Mesodermal cell (in vitro differentiated cells): ENCODE results near the gene FAM204A.

Experiments
- H3K27ac ChIP-seq: 2 replicates; pipeline ENCODE4 v1.7.0; 2013; ENCODE audit warnings: mild to moderate bottlenecking, low read depth, low read length, moderate library complexity; ENCODE audit not compliant: severe bottlenecking
- H3K36me3 ChIP-seq: 2 replicates; pipeline ENCODE4 v1.7.1; 2013; ENCODE audit warnings: mild to moderate bottlenecking, low read length, moderate library complexity; ENCODE audit not compliant: control insufficient read depth, insufficient read depth
- H3K4me1 ChIP-seq: one replicate; pipeline ENCODE4 v1.7.1; 2013; ENCODE audit warnings: mild to moderate bottlenecking, low read length; ENCODE audit not compliant: insufficient read depth, control insufficient read depth, poor library complexity, severe bottlenecking
- H3K4me3 ChIP-seq: 2 replicates; pipeline ENCODE4 v1.7.0; 2013; ENCODE audit warnings: low read length, control low read depth, mild to moderate bottlenecking; ENCODE audit not compliant: insufficient read depth, poor library complexity, severe bottlenecking; ENCODE audit errors: extremely low read depth
- H3K9me3 ChIP-seq: 2 replicates; pipeline ENCODE4 v1.7.1; 2013; ENCODE audit warnings: mild to moderate bottlenecking, low read length, moderate library complexity; ENCODE audit not compliant: control insufficient read depth
- WGBS, 2 experiments: methylation state at CpG; one replicate each; pipeline ENCODE4 v1.1.5; 2013; ENCODE audit warnings: missing lambda C conversion rate in 2 of 2; ENCODE audit not compliant: insufficient coverage in 2 of 2; 5-methylcytosine and 5-hydroxymethylcytosine counted together

Gene FAM204A

GRCh38 chr10:118332948-118333710 lies 9.0 kb downstream of the FAM204A start:
- no peak overlapping the region for H3K4me3 ChIP-seq
- H3K4me1 ChIP-seq: no peaks in the 10 kb centered on the region
- H3K9me3 ChIP-seq: no peaks in the 10 kb centered on the region
- H3K36me3 ChIP-seq: peaks cover 64% of the 10 kb centered on the region
- WGBS, 2 experiments: 92 to 100% methylated on average over 1 to 2 of the region's 4 CpGs
- H3K27ac ChIP-seq: no peak overlapping the region

DNA sequence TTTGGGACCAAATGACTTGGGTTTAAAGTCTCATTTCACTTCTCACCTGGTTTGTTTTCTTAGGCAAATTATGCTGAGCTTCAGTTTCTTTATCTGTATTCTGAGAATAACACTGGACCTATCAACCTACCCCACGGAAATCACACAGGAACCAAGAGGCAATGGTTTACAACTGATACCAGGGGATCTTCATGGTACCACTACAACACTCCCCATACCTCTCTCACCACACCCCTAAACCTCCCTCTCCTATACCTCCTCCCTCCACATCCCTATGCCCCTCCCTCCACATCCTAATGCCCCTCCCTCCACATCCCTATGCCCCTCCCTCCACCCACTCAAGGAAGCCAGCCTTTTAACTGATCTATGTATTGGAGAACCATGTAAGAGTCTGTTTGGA lies 9.9 kb downstream of the FAM204A start:
- peaks cover 68% of the 10 kb centered on the region for H3K36me3 ChIP-seq

GRCh38 chr10:118330295-118331076 lies 11.6 kb downstream of the FAM204A start:
- Histone ChIP-seq H3K4me3 (no peak overlapping the region), H3K9me3 (no peaks in the 10 kb centered on the region), H3K36me3 (peaks cover 75% of the 10 kb centered on the region), H3K4me1 (no peaks in the 10 kb centered on the region), H3K27ac (no peak overlapping the region)
- WGBS, 2 experiments: 100% methylated on average over 1 of the region's 2 CpGs

More for the DNA sequence above, 9.9 kb downstream of the FAM204A start:
- H3K27ac ChIP-seq: no peak overlapping the region
- no peaks in the 10 kb centered on the region for H3K4me1 ChIP-seq
- H3K9me3 ChIP-seq: no peaks in the 10 kb centered on the region
- WGBS, 2 experiments: 100% methylated on average over 1 of the region's 1 CpG; no CpG with 5 or more reads in 1 of the 2 experiments
- no peak overlapping the region for H3K4me3 ChIP-seq

DNA sequence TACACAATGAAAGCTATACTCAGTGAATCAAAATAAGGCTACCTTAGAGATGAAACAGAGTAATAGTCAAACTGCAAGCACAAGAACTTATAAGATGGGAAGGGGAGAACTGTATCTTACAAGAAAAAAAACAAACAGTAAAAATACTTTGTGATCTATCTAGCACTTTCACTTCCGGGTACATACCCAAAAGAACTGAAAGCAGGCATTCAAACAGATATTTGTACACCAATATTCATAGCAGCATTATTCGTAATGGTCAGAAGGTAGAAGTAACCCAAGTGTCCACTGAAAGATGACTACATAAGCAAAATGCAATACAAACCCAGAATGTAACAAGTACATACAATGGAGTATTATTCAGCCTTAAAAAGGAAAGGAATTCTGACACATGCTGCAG lies 18.0 kb downstream of the FAM204A start:
- Histone ChIP-seq H3K36me3 (peaks cover 55% of the 10 kb centered on the region), H3K9me3 (no peaks in the 10 kb centered on the region), H3K4me1 (no peaks in the 10 kb centered on the region), H3K4me3 (no peak overlapping the region), H3K27ac (no peak overlapping the region)
- WGBS, 2 experiments: 83% methylated on average over 1 of the region's 2 CpGs; no CpG with 5 or more reads in 1 of the 2 experiments

- WGBS, 2 experiments: 73 to 100% methylated on average over 2 to 3 of the region's 6 CpGs
- no peak overlapping the region for H3K4me3 ChIP-seq
- no peak overlapping the region for H3K27ac ChIP-seq
- H3K4me1 ChIP-seq: no peaks in the 10 kb centered on the region
- H3K9me3 ChIP-seq: no peaks in the 10 kb centered on the region
- peaks cover 45% of the 10 kb centered on the region for H3K36me3 ChIP-seq
These were observed 20.2 kb downstream of the FAM204A start for GRCh38 chr10:118321724-118322575.

- Histone ChIP-seq H3K36me3 (peaks cover 21% of the 10 kb centered on the region), H3K27ac (no peak overlapping the region), H3K4me1 (no peaks in the 10 kb centered on the region), H3K4me3 (no peak overlapping the region), H3K9me3 (no peaks in the 10 kb centered on the region)
- WGBS, 2 experiments: 88 to 93% methylated on average over 3 of the region's 6 CpGs
These were observed 26.5 kb downstream of the FAM204A start for GRCh38 chr10:118315629-118316028.

DNA sequence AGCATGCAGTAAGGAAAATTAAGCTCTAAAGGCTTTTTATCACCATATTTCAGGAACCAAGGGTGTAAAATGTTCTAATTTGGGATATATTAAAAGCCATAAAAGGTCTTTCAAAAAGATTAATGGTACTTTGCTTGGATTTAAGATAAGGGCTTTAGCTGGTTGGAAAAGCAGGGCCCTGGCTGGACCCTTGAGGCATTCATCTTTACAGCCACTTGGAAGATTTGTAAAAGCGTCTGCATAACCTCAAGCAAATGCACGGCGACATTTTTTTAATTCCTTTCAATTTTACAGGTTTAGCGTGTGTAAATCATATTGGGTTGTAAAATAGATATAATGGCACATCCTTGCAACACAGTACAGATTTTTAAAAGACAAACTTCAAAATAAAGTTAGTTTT lies 27.2 kb downstream of the FAM204A start:
- H3K36me3 ChIP-seq: peaks cover 25% of the 10 kb centered on the region
- H3K4me1 ChIP-seq: no peaks in the 10 kb centered on the region
- WGBS, 2 experiments: no CpG with 5 or more reads among the region's 4 CpGs
- H3K9me3 ChIP-seq: no peaks in the 10 kb centered on the region
- H3K4me3 ChIP-seq: no peak overlapping the region
- no peak overlapping the region for H3K27ac ChIP-seq

DNA sequence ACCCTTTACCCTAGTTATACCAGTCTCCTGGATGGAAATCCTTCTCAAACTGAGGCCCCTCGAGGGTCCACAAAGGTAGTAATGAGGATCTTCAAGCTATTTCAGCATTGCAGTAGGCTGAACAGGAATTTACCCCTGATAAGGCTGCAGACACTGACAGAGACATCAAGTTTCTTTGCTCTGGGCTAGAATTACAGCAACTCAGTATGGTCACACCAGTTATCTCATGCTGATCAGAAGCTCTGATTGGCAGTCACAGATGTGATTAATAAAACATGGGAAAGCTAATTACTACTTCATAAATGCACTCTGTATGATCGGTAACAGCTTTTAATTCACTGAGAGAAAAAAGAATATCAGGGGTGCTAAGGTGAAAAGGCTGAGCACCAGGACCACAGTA lies 30.6 kb downstream of the FAM204A start:
- Histone ChIP-seq H3K4me1 (no peaks in the 10 kb centered on the region), H3K36me3 (peaks cover 30% of the 10 kb centered on the region), H3K4me3 (no peak overlapping the region), H3K9me3 (no peaks in the 10 kb centered on the region), H3K27ac (no peak overlapping the region)
- 57 to 85% methylated on average over 1 of the region's 2 CpGs for WGBS, 2 experiments

DNA sequence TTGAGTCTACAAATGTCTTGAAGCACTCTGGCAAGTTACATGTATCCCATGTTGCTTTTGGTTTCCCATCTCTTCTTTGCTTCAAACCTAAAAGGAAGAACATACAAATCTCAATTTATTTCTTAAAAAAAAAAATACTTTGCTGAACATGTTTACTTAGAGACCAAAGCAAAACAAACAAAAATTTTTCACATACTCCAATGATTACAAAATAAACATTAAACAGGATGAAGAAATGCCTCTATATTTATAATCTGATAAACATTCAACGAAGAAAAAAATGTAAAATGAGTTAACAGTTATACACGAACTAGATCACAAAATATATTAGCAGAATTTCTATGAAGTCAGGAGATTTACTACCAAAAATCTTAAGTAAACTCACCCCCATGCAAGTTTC lies 31.3 kb downstream of the FAM204A start:
- Histone ChIP-seq H3K4me3 (no peak overlapping the region), H3K36me3 (peaks cover 36% of the 10 kb centered on the region), H3K9me3 (no peaks in the 10 kb centered on the region), H3K4me1 (no peaks in the 10 kb centered on the region), H3K27ac (no peak overlapping the region)
- no CpG with 5 or more reads among the region's 2 CpGs for WGBS, 2 experiments

GRCh38 chr10:118309911-118310310 lies 32.2 kb downstream of the FAM204A start:
- 80% methylated on average over 1 of the region's 2 CpGs; no CpG with 5 or more reads in 1 of the 2 experiments for WGBS, 2 experiments
- Histone ChIP-seq H3K4me3 (no peak overlapping the region), H3K4me1 (no peaks in the 10 kb centered on the region), H3K36me3 (peaks cover 41% of the 10 kb centered on the region), H3K9me3 (no peaks in the 10 kb centered on the region), H3K27ac (no peak overlapping the region)
